Smooth muscle cell (in vitro differentiated cells): ENCODE data around the gene OGDH. TPM values are rescaled to one million over a fixed set of nuclear protein-coding genes. Genes with fewer than 3 reads are reported as not detected.

ENCODE experiments used
- DNase-seq: peaks from one replicate; lab custom pipeline; 2025; ENCODE audit not compliant: unreplicated experiment; lab: John Stamatoyannopoulos, UW
- H2AFZ ChIP-seq: fragments of 200-600 bp; sonication (generic); 2 replicates; pipeline ENCODE4 v1.6.0; 2016; ENCODE audit warnings: antibody characterized with exemption, low read depth, mild to moderate bottlenecking
- H3F3A ChIP-seq: fragments of 200-600 bp; sonication (generic); 2 replicates; pipeline ENCODE4 v1.6.0; 2017; ENCODE audit warnings: antibody characterized with exemption, low read depth
- H3K27ac ChIP-seq: fragments of 200-600 bp; sonication (generic); 2 replicates; pipeline ENCODE4 v1.5.1; 2016; ENCODE audit warnings: low read depth, mild to moderate bottlenecking
- H3K27me3 ChIP-seq: fragments of 200-600 bp; sonication (generic); 2 replicates; pipeline ENCODE4 v1.6.1; 2016; ENCODE audit warnings: low read depth, mild to moderate bottlenecking
- H3K36me3 ChIP-seq: fragments of 200-600 bp; sonication (generic); 2 replicates; pipeline ENCODE4 v1.5.1; 2016; ENCODE audit warnings: low read depth
- H3K4me1 ChIP-seq: fragments of 200-600 bp; sonication (generic); 2 replicates; pipeline ENCODE4 v1.5.1; 2016; ENCODE audit warnings: low read depth
- H3K4me2 ChIP-seq: fragments of 200-600 bp; sonication (generic); 2 replicates; pipeline ENCODE4 v1.6.0; 2016; ENCODE audit warnings: mild to moderate bottlenecking
- H3K4me3 ChIP-seq: fragments of 200-600 bp; sonication (generic); 2 replicates; pipeline ENCODE4 v1.5.1; 2016; ENCODE audit warnings: mild to moderate bottlenecking
- H3K79me2 ChIP-seq: fragments of 200-600 bp; sonication (generic); 2 replicates; pipeline ENCODE4 v1.6.0; 2016; ENCODE audit warnings: low read depth, mild to moderate bottlenecking
- H3K9ac ChIP-seq: fragments of 200-600 bp; sonication (generic); 2 replicates; pipeline ENCODE4 v1.6.0; 2016; ENCODE audit warnings: low read depth
- H3K9me3 ChIP-seq: fragments of 200-600 bp; sonication (generic); replicated peaks from 2 replicates; pipeline ENCODE4 v1.5.1; 2016; ENCODE audit warnings: low read depth
- H4K20me1 ChIP-seq: fragments of 200-600 bp; sonication (generic); 2 replicates; pipeline ENCODE4 v1.6.0; 2016; ENCODE audit warnings: low read depth
- WGBS: methylation state at CpG from one replicate; pipeline ENCODE4 v1.1.7; 2016; ENCODE audit warnings: low lambda C conversion rate; 5-methylcytosine and 5-hydroxymethylcytosine counted together
- polyA plus RNA-seq: library from polyadenylated mRNA; unstranded; fragments of >200 nt; fragmentation: Nextera tagmentation; extraction: Ambion mirVana; gene quantifications from 2 replicates; pipeline ENCODE4 v1.2.1, GENCODE V29; 2016
- total RNA-seq: library from RNA; depleted of rRNA; stranded (reverse); fragments of >200 nt; gene quantifications from 2 replicates; pipeline ENCODE4 v1.2.3, GENCODE V29; 2014
- TF ChIP-seq, protein P1 (sequence below): fragments of 200-600 bp; sonication (generic); IDR thresholded peaks from 2 replicates; pipeline ENCODE4 v1.5.1; 2017; ENCODE audit warnings: borderline replicate concordance, mild to moderate bottlenecking, antibody characterized with exemption; ENCODE audit not compliant: insufficient read depth, poor library complexity, severe bottlenecking

The OGDH gene
- total and polyA plus RNA-seq, 2 experiments from 2014 or later: 32.6 to 34.2 TPM

DNA sequence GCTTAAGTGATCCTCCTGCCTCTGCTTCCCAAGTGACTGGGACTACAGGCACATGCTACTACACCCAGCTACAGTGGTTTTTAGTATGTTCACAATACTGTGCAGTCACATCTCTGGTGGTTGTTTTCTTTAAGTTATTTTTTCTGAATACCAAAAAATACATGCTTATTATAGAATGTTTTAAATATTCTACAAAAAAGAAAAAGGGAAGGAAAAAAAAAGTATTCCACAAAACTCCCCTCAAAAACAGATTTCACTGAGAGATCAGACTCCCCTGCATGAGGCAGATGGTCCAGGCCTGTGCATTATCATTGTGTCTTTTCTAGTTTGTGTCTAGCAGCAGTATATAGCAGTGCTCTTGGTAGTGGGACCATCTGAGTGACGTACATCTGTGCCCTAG, 36.8 kb downstream of the OGDH start:
- peaks cover 8% of the 10 kb centered on the region for H3K36me3 ChIP-seq
- no peaks in the 10 kb centered on the region for H3K27me3 ChIP-seq
- TF ChIP-seq, protein P1, sequence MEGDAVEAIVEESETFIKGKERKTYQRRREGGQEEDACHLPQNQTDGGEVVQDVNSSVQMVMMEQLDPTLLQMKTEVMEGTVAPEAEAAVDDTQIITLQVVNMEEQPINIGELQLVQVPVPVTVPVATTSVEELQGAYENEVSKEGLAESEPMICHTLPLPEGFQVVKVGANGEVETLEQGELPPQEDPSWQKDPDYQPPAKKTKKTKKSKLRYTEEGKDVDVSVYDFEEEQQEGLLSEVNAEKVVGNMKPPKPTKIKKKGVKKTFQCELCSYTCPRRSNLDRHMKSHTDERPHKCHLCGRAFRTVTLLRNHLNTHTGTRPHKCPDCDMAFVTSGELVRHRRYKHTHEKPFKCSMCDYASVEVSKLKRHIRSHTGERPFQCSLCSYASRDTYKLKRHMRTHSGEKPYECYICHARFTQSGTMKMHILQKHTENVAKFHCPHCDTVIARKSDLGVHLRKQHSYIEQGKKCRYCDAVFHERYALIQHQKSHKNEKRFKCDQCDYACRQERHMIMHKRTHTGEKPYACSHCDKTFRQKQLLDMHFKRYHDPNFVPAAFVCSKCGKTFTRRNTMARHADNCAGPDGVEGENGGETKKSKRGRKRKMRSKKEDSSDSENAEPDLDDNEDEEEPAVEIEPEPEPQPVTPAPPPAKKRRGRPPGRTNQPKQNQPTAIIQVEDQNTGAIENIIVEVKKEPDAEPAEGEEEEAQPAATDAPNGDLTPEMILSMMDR: no peak
- no peak overlapping the region for H3K9ac ChIP-seq
- no peak for DNase-seq
- peaks cover 24% of the 10 kb centered on the region for H3F3A ChIP-seq
- H3K9me3 ChIP-seq: no peaks in the 10 kb centered on the region
- H3K4me3 ChIP-seq: no peak overlapping the region
- H3K4me1 ChIP-seq: peaks cover 23% of the 10 kb centered on the region
- no peak overlapping the region for H3K4me2 ChIP-seq
- WGBS: 97% methylated on average over 1 of the region's 1 CpG
- no peaks in the 10 kb centered on the region for H4K20me1 ChIP-seq
- H3K79me2 ChIP-seq: peaks cover 3% of the 10 kb centered on the region
- no peak overlapping the region for H2AFZ ChIP-seq
- no peak overlapping the region for H3K27ac ChIP-seq

DNA sequence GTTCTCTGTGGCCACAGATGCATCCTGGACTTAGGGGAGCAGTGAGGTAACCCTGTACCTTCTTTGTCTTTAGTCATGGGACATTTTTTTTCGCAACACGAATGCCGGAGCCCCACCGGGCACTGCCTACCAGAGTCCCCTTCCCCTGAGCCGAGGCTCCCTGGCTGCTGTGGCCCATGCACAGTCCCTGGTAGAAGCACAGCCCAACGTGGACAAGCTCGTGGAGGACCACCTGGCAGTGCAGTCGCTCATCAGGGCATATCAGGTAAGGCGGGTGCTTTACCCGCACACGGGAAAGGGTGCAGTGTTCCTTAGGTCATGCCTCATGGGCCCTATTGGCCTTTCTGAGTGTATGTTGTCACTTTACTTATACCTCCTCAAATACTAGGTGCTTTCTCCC, 38.8 kb downstream of the OGDH start:
- H3F3A ChIP-seq: peaks cover 5% of the 10 kb centered on the region
- H4K20me1 ChIP-seq: no peaks in the 10 kb centered on the region
- H3K9ac ChIP-seq: no peak overlapping the region
- H2AFZ ChIP-seq: no peak overlapping the region
- WGBS: 98% methylated on average over 11 of the region's 11 CpGs
- H3K27ac ChIP-seq: no peak overlapping the region
- no peak for DNase-seq
- peaks cover 3% of the 10 kb centered on the region for H3K79me2 ChIP-seq
- peaks cover 5% of the 10 kb centered on the region for H3K4me1 ChIP-seq
- H3K4me3 ChIP-seq: no peak overlapping the region
- TF ChIP-seq, protein P1: no peak
- H3K4me2 ChIP-seq: no peak overlapping the region
- peaks cover 8% of the 10 kb centered on the region for H3K36me3 ChIP-seq
- no peaks in the 10 kb centered on the region for H3K27me3 ChIP-seq
- no peaks in the 10 kb centered on the region for H3K9me3 ChIP-seq

DNA sequence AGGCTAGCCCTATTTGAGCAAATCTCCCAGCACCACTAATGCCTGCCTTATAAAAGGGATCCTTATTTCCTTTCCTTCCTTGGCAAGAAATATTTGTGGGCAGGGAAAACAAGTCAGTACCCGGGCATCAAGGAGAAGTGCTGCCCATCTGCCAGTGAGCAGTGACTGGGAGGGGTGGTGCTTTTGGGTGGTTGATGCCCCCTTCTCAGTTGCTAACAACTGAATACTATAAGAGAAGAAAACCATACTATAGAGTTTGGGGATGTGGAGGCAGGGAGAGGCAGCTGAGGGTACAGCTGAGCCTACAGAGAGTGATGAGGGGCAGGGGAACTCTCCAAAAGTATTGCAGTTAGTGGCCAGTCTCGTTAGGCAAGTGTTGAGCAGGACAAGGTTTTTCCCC, 39.3 kb downstream of the OGDH start:
- no peaks in the 10 kb centered on the region for H3K9me3 ChIP-seq
- H2AFZ ChIP-seq: no peak overlapping the region
- TF ChIP-seq, protein P1: no peak
- no peak for DNase-seq
- H4K20me1 ChIP-seq: no peaks in the 10 kb centered on the region
- H3K9ac ChIP-seq: no peak overlapping the region
- peaks cover 8% of the 10 kb centered on the region for H3K36me3 ChIP-seq
- H3K4me1 ChIP-seq: peaks cover under 1% of the 10 kb centered on the region
- 98% methylated on average over 2 of the region's 2 CpGs for WGBS
- H3K4me2 ChIP-seq: no peak overlapping the region
- peaks cover under 1% of the 10 kb centered on the region for H3F3A ChIP-seq
- peaks cover 3% of the 10 kb centered on the region for H3K79me2 ChIP-seq
- no peaks in the 10 kb centered on the region for H3K27me3 ChIP-seq
- H3K4me3 ChIP-seq: no peak overlapping the region
- H3K27ac ChIP-seq: no peak overlapping the region

GRCh38 chr7:44646176-44646920, 39.9 kb downstream of the OGDH start:
- no peaks in the 10 kb centered on the region for H3K27me3 ChIP-seq
- H3K27ac ChIP-seq: no peak overlapping the region
- no peak overlapping the region for H3K4me3 ChIP-seq
- H2AFZ ChIP-seq: no peak overlapping the region
- no peaks in the 10 kb centered on the region for H3K4me1 ChIP-seq
- H3K9me3 ChIP-seq: no peaks in the 10 kb centered on the region
- WGBS: 93% methylated on average over 3 of the region's 3 CpGs
- peaks cover 3% of the 10 kb centered on the region for H3K79me2 ChIP-seq
- H3F3A ChIP-seq: no peaks in the 10 kb centered on the region
- no peaks in the 10 kb centered on the region for H4K20me1 ChIP-seq
- TF ChIP-seq, protein P1: no peak
- no peak overlapping the region for H3K4me2 ChIP-seq
- H3K9ac ChIP-seq: no peak overlapping the region
- no peak for DNase-seq
- H3K36me3 ChIP-seq: peaks cover 8% of the 10 kb centered on the region
